SK-N-MC (cell line): ENCODE results near the gene TOP1.

Experiments
- EZH2 ChIP-seq: fragments of 200-600 bp; sonication (generic); IDR thresholded peaks from one replicate; pipeline ENCODE4 v1.6.1; 2017; ENCODE audit warnings: antibody characterized with exemption
- POLR2AphosphoS5 ChIP-seq: IDR thresholded peaks from 2 replicates; pipeline ENCODE4 v1.6.1; 2012; ENCODE audit warnings: mild to moderate bottlenecking, low read depth, low read length, borderline replicate concordance

GRCh38 chr20:40992349-40993113, 36.1 kb upstream of the TOP1 start:
- TF ChIP-seq POLR2AphosphoS5 (no peak), EZH2 (no peak)
